ENCODE results near the gene NKD2.

DNA sequence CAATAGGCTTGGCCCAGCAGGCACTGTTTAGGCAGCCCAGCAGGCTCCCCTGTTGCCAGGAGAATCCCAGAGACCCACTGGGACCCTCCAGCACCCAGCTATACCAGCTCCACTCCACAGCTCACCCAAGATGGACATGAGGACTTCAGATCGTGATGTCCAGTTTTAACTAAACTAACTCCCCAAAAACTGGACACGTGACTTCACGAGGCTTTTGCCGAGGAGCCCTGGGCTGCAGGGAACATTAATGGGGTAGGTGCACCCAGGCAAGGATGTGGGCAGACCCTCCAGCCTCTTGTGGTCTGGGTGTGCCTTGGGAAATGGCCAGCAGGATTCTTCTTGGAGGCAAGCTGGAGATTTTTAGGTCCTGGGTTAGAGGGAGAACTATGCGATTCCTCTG is 8.9 kb upstream of the NKD2 start:
- TF ChIP-seq POLR2A (IDR thresholded peaks at IDR 0.05) = no peak
- TF ChIP-seq, protein P1, sequence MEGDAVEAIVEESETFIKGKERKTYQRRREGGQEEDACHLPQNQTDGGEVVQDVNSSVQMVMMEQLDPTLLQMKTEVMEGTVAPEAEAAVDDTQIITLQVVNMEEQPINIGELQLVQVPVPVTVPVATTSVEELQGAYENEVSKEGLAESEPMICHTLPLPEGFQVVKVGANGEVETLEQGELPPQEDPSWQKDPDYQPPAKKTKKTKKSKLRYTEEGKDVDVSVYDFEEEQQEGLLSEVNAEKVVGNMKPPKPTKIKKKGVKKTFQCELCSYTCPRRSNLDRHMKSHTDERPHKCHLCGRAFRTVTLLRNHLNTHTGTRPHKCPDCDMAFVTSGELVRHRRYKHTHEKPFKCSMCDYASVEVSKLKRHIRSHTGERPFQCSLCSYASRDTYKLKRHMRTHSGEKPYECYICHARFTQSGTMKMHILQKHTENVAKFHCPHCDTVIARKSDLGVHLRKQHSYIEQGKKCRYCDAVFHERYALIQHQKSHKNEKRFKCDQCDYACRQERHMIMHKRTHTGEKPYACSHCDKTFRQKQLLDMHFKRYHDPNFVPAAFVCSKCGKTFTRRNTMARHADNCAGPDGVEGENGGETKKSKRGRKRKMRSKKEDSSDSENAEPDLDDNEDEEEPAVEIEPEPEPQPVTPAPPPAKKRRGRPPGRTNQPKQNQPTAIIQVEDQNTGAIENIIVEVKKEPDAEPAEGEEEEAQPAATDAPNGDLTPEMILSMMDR (IDR thresholded peaks at IDR 0.05) = no peak

All from testis (tissue), 2 donors.